Measurements from ENCODE around the gene GMDS. TPM values are rescaled to one million over a fixed set of nuclear protein-coding genes. Genes with fewer than 3 reads are reported as not detected.
A peak's percentile ranks its signal among the peaks of the same experiment; 100 is the strongest.

GMDS gene
- total RNA-seq, 1 donor = 23.2 TPM

DNA sequence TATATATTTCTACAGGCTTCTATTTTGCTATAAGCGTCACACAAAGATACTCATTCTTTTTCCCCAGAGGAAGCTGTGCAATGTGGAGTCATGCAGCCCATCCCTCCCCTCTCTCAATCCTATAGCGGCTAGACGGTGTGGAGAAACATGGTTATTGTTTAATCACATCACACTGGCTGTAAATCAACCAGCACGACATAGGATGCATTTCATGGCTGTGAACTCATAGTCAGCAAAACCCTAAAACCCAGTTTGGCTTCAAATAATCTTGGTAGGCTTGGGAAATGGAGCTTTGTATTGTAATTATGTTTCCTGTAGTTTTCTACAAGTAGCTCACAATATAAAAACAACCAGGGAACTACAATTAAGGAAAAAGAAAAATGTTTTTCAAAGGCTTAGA, 618.9 kb downstream of the GMDS start:
- TF ChIP-seq, protein P1, sequence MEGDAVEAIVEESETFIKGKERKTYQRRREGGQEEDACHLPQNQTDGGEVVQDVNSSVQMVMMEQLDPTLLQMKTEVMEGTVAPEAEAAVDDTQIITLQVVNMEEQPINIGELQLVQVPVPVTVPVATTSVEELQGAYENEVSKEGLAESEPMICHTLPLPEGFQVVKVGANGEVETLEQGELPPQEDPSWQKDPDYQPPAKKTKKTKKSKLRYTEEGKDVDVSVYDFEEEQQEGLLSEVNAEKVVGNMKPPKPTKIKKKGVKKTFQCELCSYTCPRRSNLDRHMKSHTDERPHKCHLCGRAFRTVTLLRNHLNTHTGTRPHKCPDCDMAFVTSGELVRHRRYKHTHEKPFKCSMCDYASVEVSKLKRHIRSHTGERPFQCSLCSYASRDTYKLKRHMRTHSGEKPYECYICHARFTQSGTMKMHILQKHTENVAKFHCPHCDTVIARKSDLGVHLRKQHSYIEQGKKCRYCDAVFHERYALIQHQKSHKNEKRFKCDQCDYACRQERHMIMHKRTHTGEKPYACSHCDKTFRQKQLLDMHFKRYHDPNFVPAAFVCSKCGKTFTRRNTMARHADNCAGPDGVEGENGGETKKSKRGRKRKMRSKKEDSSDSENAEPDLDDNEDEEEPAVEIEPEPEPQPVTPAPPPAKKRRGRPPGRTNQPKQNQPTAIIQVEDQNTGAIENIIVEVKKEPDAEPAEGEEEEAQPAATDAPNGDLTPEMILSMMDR (IDR thresholded peaks at IDR 0.05; ENCODE audit: extremely low read depth, low read depth, low read length) = no peak
- H3K36me3 ChIP-seq (ENCODE audit: insufficient read depth, low read length) = peaks cover under 1% of the 10 kb centered on the region
- H3K4me3 ChIP-seq (ENCODE audit: insufficient read depth, low read length) = no peak overlapping the region
- peak overlapping the region; percentile 96 for H3K4me2 ChIP-seq (ENCODE audit: insufficient read depth, low read length)
- H3K4me1 ChIP-seq (ENCODE audit: insufficient read depth, low read length) = peaks cover 51% of the 10 kb centered on the region
- no peaks in the 10 kb centered on the region for H3K27me3 ChIP-seq (ENCODE audit: insufficient read depth, low read length)
- no peaks in the 10 kb centered on the region for H4K20me1 ChIP-seq (ENCODE audit: insufficient read depth, low read length)
- H2AFZ ChIP-seq (ENCODE audit: low read length) = no peak overlapping the region
- H3K79me2 ChIP-seq (ENCODE audit: insufficient read depth, low read length) = peaks cover 39% of the 10 kb centered on the region
- H3K27ac ChIP-seq (ENCODE audit: low read depth, low read length) = no peak overlapping the region
- H3K9me3 ChIP-seq (ENCODE audit: low read depth, low read length) = no peaks in the 10 kb centered on the region
- DNase-seq (ENCODE audit: insufficient read length, low spot score, missing footprints) = peak; percentile 68

DNA sequence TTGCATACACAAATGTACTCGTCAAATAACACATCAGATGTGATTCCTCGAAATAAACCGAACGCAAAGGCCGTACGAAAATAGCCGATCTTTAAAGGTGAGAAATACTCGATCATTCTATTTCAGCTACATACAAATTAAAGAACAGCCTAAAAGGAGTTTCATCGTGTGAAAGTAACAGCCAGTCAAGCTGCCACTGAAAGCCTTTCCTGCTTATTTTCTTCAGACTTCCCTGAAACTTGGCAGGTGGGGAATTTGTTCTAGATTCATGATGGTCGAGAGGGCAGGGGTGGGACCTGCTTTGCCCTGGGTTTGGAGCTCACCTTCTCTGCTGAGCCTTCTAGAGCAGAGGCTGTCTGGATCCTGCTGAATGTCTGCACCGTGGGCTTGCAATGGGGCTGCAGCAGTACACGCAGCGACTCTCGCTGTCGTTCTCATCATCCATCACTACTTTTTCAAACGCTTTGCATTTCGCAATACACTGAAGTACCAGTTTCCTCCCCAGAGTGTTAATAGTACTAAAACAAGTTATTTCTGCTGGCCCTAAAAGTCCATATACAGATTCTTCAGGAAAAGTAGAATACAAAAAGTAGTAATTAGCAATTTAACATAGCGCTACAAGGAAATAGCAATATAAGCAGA, 619.5 kb downstream of the GMDS start:
- Histone ChIP-seq H3K36me3 (ENCODE audit: insufficient read depth, low read length) (peaks cover 6% of the 10 kb centered on the region), H3K27ac (ENCODE audit: low read depth, low read length) (peak overlapping the region; percentile 81), H3K4me1 (ENCODE audit: insufficient read depth, low read length) (peaks cover 49% of the 10 kb centered on the region), H3K27me3 (ENCODE audit: insufficient read depth, low read length) (no peaks in the 10 kb centered on the region), H3K4me2 (ENCODE audit: insufficient read depth, low read length) (peak overlapping the region; percentile 96), H3K79me2 (ENCODE audit: insufficient read depth, low read length) (peaks cover 45% of the 10 kb centered on the region), H3K4me3 (ENCODE audit: insufficient read depth, low read length) (peak overlapping the region; percentile 86), H3K9me3 (ENCODE audit: low read depth, low read length) (no peaks in the 10 kb centered on the region), H2AFZ (ENCODE audit: low read length) (no peak overlapping the region), H4K20me1 (ENCODE audit: insufficient read depth, low read length) (no peaks in the 10 kb centered on the region)
- TF ChIP-seq, protein P1 (IDR thresholded peaks at IDR 0.05; ENCODE audit: extremely low read depth, low read depth, low read length) = no peak
- peak; percentile 56 for DNase-seq (ENCODE audit: insufficient read length, low spot score, missing footprints)

DNA sequence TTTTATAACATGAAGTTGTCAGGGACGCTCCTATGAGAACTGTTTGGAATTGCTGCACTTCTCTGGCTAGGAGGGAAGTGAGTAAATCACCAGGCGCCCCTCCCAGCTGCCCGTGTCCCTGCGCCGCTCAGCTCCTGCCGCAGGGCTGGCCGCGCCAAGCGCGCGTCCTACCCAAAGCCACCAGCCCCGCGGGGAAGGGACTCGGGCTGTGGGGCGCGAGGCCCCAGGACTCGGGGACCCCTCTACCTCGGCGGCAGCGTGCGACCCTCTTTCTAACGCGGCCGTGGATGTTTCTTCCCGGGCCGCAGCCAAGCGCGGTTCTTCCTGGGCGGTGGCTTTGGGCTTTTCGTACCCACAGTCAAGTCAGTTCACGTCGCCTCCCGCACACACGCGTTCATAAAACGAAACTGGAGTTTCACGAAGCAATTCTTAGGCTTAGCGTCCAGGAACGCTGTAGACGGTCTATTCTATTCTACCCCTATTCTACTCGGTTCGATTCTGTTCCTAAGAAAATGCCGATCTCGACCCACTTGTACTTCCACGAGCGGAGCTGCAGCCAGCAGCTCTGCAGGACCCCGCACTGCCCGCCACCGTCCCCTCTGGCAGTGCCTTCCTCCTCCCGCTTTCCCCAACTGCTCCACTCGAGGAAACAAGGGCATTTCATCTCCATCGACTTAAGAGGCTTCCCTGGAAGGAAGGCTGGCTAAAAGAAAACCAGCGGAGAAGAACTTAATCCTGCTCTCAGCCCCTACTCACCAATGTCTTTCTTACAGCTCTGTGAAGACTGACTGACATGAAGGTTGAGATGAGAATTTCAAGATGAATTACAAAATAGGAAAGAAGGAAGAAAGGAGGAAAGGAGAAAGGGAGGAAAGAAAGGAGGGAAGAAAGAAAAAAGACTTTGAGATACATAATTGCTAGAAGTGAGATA, 620.3 kb downstream of the GMDS start:
- Histone ChIP-seq H3K9me3 (ENCODE audit: low read depth, low read length) (no peaks in the 10 kb centered on the region), H3K27ac (ENCODE audit: low read depth, low read length) (peak overlapping the region; percentile 81), H2AFZ (ENCODE audit: low read length) (peak overlapping the region; percentile 82), H3K4me1 (ENCODE audit: insufficient read depth, low read length) (peaks cover 41% of the 10 kb centered on the region), H3K27me3 (ENCODE audit: insufficient read depth, low read length) (no peaks in the 10 kb centered on the region), H3K4me3 (ENCODE audit: insufficient read depth, low read length) (peak overlapping the region; percentile 86), H3K36me3 (ENCODE audit: insufficient read depth, low read length) (peaks cover 6% of the 10 kb centered on the region), H3K4me2 (ENCODE audit: insufficient read depth, low read length) (peak overlapping the region; percentile 96), H3K79me2 (ENCODE audit: insufficient read depth, low read length) (peaks cover 53% of the 10 kb centered on the region), H4K20me1 (ENCODE audit: insufficient read depth, low read length) (no peaks in the 10 kb centered on the region)
- TF ChIP-seq, protein P1 (IDR thresholded peaks at IDR 0.05; ENCODE audit: extremely low read depth, low read depth, low read length) = no peak
- DNase-seq (ENCODE audit: insufficient read length, low spot score, missing footprints) = peak; percentile 97
